ENCODE results near the gene STK38. TPM values are rescaled to one million over a fixed set of nuclear protein-coding genes. Genes with fewer than 3 reads are reported as not detected.

The STK38 gene
- total and polyA plus RNA-seq, 2 donors (not counting 1 experiment from before 2014, with no cell fraction given): 26.9 to 42.6 TPM

DNA sequence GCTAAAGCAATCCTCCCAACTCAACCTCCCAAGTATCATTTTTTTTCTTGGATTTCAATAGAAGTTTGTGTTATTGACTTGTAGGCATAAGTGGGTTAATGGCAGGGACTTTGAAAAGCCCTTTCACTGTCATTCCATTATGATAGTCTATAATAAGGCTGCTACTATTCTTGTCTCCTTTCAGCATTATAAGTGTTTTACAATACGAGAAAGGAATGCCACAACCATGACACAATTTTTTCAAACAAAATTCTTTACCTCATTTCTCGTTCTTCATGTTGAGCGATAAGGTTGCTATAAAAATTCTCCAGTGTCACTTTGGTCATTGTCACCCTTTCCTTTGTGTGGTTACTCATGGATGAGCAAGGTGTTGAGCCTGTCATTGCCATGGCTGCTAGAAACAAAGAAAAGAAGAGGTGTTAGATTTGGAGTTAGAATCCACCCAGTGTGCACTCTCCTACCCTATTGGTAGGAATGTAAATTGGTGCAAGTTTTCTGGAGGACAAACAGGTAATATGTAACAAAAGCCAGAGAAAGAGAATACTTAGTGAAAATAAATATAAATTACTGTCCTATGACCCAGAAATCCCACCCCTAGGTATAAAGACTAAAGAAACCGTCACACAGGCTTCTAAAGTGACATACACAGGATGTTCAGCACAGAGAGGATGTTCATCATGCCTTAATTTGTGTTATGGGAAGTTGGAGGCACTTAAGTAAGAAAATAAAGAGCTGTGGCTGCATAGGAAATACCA lies 7.3 kb downstream of the STK38 start:
- no peak for TF ChIP-seq EZH2 (IDR thresholded peaks at IDR 0.05; ENCODE audit: low read length, missing control alignments)
- TF ChIP-seq, protein P1, sequence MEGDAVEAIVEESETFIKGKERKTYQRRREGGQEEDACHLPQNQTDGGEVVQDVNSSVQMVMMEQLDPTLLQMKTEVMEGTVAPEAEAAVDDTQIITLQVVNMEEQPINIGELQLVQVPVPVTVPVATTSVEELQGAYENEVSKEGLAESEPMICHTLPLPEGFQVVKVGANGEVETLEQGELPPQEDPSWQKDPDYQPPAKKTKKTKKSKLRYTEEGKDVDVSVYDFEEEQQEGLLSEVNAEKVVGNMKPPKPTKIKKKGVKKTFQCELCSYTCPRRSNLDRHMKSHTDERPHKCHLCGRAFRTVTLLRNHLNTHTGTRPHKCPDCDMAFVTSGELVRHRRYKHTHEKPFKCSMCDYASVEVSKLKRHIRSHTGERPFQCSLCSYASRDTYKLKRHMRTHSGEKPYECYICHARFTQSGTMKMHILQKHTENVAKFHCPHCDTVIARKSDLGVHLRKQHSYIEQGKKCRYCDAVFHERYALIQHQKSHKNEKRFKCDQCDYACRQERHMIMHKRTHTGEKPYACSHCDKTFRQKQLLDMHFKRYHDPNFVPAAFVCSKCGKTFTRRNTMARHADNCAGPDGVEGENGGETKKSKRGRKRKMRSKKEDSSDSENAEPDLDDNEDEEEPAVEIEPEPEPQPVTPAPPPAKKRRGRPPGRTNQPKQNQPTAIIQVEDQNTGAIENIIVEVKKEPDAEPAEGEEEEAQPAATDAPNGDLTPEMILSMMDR (conservative IDR thresholded peaks at IDR 0.05 in 1 of 2, IDR thresholded peaks at IDR 0.05 in 1 of 2; ENCODE audit: low read depth in 1 of 2, low read length in 2 of 2): peak in 1 of 2 donors; percentile 15
- Histone ChIP-seq H3K36me3 (ENCODE audit: control insufficient read depth, insufficient read depth, low read length) (peaks cover 6% of the 10 kb centered on the region), H3K27me3 (ENCODE audit: control insufficient read depth, insufficient read depth, low read length) (no peaks in the 10 kb centered on the region), H3K27ac (ENCODE audit: insufficient read depth, low read length) (no peak overlapping the region), H3K4me3 (replicated peaks in 1 of 4; ENCODE audit: control extremely low read depth in 1 of 4, insufficient read depth in 1 of 4, low read depth in 3 of 4, low read length in 4 of 4) (no peak overlapping the region), H3K4me1 (ENCODE audit: control insufficient read depth, extremely low read depth, insufficient read depth, low read length) (peaks cover 3% of the 10 kb centered on the region), H3K9me3 (ENCODE audit: control insufficient read depth, insufficient read depth, low read depth, low read length) (no peaks in the 10 kb centered on the region), H4K20me1 (ENCODE audit: control insufficient read depth, extremely low read depth, insufficient read depth, low read length) (no peaks in the 10 kb centered on the region), H3K9ac (ENCODE audit: insufficient read depth, low read length) (no peak overlapping the region), H3K4me2 (ENCODE audit: extremely low read depth, insufficient read depth, low read length) (no peak overlapping the region), H3K79me2 (ENCODE audit: control insufficient read depth, insufficient read depth, low read length) (peaks cover 36% of the 10 kb centered on the region), H2AFZ (ENCODE audit: low read length) (no peak overlapping the region)
- no peak for DNase-seq (ENCODE audit: low read depth in 2 of 2)

DNA sequence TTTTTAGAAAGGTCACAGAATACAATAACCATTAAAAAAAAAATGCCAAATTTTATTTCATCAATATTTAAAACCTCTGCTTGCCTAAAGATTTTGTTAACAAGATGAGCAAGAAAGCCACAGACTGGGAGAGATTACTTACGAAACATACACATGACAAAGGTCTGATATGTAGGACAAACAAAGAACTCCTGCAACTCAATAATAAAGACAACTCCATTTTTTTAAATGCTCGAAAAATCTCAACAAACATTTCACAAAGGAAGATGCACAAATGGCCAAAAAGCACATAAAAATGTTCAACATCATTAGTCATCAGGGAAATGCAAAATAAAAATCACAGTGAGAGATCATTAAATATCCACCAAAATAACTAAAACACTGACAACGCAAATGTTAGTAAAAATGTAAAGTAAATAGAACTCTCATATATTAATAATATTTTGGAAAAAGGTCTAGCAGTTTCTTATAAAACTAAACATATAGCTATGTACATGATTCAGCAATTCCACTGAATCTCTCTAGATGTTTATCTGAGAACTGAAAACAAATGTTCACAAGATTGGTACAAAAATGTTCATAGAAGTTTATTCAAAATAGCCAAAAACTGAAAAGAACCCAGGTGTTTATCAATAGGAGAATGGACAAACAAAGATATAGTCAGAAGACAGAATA lies 10.3 kb downstream of the STK38 start:
- no peak overlapping the region for H3K27ac ChIP-seq (ENCODE audit: insufficient read depth, low read length)
- no peak overlapping the region for H2AFZ ChIP-seq (ENCODE audit: low read length)
- no peaks in the 10 kb centered on the region for H4K20me1 ChIP-seq (ENCODE audit: control insufficient read depth, extremely low read depth, insufficient read depth, low read length)
- peaks cover 3% of the 10 kb centered on the region for H3K4me1 ChIP-seq (ENCODE audit: control insufficient read depth, extremely low read depth, insufficient read depth, low read length)
- H3K36me3 ChIP-seq (ENCODE audit: control insufficient read depth, insufficient read depth, low read length): peaks cover 6% of the 10 kb centered on the region
- H3K4me2 ChIP-seq (ENCODE audit: extremely low read depth, insufficient read depth, low read length): no peak overlapping the region
- no peak overlapping the region for H3K4me3 ChIP-seq (replicated peaks in 1 of 4; ENCODE audit: control extremely low read depth in 1 of 4, insufficient read depth in 1 of 4, low read depth in 3 of 4, low read length in 4 of 4)
- H3K79me2 ChIP-seq (ENCODE audit: control insufficient read depth, insufficient read depth, low read length): peaks cover 14% of the 10 kb centered on the region
- H3K9ac ChIP-seq (ENCODE audit: insufficient read depth, low read length): no peak overlapping the region
- H3K27me3 ChIP-seq (ENCODE audit: control insufficient read depth, insufficient read depth, low read length): no peaks in the 10 kb centered on the region
- TF ChIP-seq EZH2 (IDR thresholded peaks at IDR 0.05; ENCODE audit: low read length, missing control alignments): no peak
- TF ChIP-seq, protein P1 (conservative IDR thresholded peaks at IDR 0.05 in 1 of 2, IDR thresholded peaks at IDR 0.05 in 1 of 2; ENCODE audit: low read depth in 1 of 2, low read length in 2 of 2): no peak
- no peaks in the 10 kb centered on the region for H3K9me3 ChIP-seq (ENCODE audit: control insufficient read depth, insufficient read depth, low read depth, low read length)
- no peak for DNase-seq (ENCODE audit: low read depth in 2 of 2)

- peak in 1 of 2 donors; percentile 58 for DNase-seq (ENCODE audit: low read depth in 2 of 2)
- Histone ChIP-seq H3K4me3 (replicated peaks in 1 of 4; ENCODE audit: control extremely low read depth in 1 of 4, insufficient read depth in 1 of 4, low read depth in 3 of 4, low read length in 4 of 4) (no peak overlapping the region), H3K4me1 (ENCODE audit: control insufficient read depth, extremely low read depth, insufficient read depth, low read length) (peaks cover 3% of the 10 kb centered on the region), H3K27me3 (ENCODE audit: control insufficient read depth, insufficient read depth, low read length) (no peaks in the 10 kb centered on the region), H3K79me2 (ENCODE audit: control insufficient read depth, insufficient read depth, low read length) (peaks cover 7% of the 10 kb centered on the region), H3K4me2 (ENCODE audit: extremely low read depth, insufficient read depth, low read length) (no peak overlapping the region), H2AFZ (ENCODE audit: low read length) (no peak overlapping the region), H4K20me1 (ENCODE audit: control insufficient read depth, extremely low read depth, insufficient read depth, low read length) (no peaks in the 10 kb centered on the region), H3K9ac (ENCODE audit: insufficient read depth, low read length) (no peak overlapping the region), H3K9me3 (ENCODE audit: control insufficient read depth, insufficient read depth, low read depth, low read length) (no peaks in the 10 kb centered on the region), H3K27ac (ENCODE audit: insufficient read depth, low read length) (no peak overlapping the region), H3K36me3 (ENCODE audit: control insufficient read depth, insufficient read depth, low read length) (peaks cover 4% of the 10 kb centered on the region)
- no peak for TF ChIP-seq EZH2 (IDR thresholded peaks at IDR 0.05; ENCODE audit: low read length, missing control alignments)
- TF ChIP-seq, protein P1 (conservative IDR thresholded peaks at IDR 0.05 in 1 of 2, IDR thresholded peaks at IDR 0.05 in 1 of 2; ENCODE audit: low read depth in 1 of 2, low read length in 2 of 2): no peak
Measured at GRCh38 chr6:36533321-36533720, 14.0 kb downstream of the STK38 start.
